Measurements from ENCODE around the gene PPCS.

PPCS gene

GRCh38 chr1:42456010-42456753 is at the start of gene PPCS, which contains the start of gene ZMYND12:
PPCS (plus strand) TSS chr1:42456543; CDS start chr1:42456566, 23 bp downstream.
ZMYND12 (minus strand) TSS chr1:42456022; CDS start chr1:42455997, 25 bp downstream.
- in situ Hi-C loops (cut with HindIII; ENCODE audit: low pct_ligation_motif_present, low pct_unique_long_range_greater_than_20kb, low sequenced_read_pairs): no loop called here
- DNase-seq: peak; percentile 81

GRCh38 chr1:42414551-42415496 is 41.5 kb upstream of the PPCS start:
- DNase-seq: no peak
- in situ Hi-C loops (cut with HindIII; ENCODE audit: low pct_ligation_motif_present, low pct_unique_long_range_greater_than_20kb, low sequenced_read_pairs): no loop called here

DNA sequence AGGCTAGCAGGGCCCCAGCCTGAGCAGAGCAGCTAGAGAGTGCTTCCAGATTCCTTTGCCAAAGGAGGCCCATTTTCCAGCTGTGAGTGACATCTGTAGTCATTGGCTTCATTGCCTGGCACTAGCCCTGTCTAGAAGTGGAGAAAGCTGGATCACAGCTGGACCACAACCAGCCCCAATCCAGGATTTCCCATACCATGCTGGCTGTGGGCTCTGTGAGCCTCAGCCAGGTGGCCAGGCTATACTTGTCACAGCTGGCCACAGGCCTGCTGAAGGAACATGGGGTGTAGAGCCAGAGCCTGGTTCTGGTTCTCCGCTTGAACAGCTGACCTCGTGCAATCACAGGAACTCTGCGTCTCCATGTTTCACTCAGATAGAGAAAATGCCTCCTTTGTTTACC is 39.2 kb upstream of the PPCS start:
- in situ Hi-C loops (cut with HindIII; ENCODE audit: low pct_ligation_motif_present, low pct_unique_long_range_greater_than_20kb, low sequenced_read_pairs): no loop called here
- DNase-seq: no peak

- in situ Hi-C loops (cut with HindIII; ENCODE audit: low pct_ligation_motif_present, low pct_unique_long_range_greater_than_20kb, low sequenced_read_pairs): no loop called here
These were observed 37.8 kb upstream of the PPCS start for GRCh38 chr1:42418516-42418915.

GRCh38 chr1:42419126-42419821 is 37.1 kb upstream of the PPCS start:
- in situ Hi-C loops (cut with HindIII; ENCODE audit: low pct_ligation_motif_present, low pct_unique_long_range_greater_than_20kb, low sequenced_read_pairs): no loop called here
- DNase-seq: no peak

More at GRCh38 chr1:42418516-42418915, 37.8 kb upstream of the PPCS start:
- no peak for DNase-seq

DNA sequence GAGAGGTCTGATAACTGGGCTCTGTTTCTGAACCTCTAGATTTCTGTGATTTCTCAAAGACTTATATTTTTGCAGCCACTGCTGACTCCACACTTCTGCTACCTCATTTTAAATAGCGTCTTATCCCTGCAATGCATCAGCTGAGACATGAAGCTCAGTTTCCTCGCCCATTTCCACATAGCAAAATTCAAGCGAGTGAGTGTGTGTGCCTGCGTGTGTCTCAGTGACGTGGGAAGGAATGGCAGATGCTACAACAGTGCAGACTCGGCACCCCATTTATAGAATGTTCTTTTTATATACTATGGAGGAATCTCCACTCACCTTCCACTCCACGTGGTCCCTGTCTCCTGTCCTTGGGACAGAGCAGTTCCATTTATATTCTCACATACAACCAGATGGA is 36.2 kb upstream of the PPCS start:
- in situ Hi-C loops (cut with HindIII; ENCODE audit: low pct_ligation_motif_present, low pct_unique_long_range_greater_than_20kb, low sequenced_read_pairs): no loop called here
- no peak for DNase-seq

DNA sequence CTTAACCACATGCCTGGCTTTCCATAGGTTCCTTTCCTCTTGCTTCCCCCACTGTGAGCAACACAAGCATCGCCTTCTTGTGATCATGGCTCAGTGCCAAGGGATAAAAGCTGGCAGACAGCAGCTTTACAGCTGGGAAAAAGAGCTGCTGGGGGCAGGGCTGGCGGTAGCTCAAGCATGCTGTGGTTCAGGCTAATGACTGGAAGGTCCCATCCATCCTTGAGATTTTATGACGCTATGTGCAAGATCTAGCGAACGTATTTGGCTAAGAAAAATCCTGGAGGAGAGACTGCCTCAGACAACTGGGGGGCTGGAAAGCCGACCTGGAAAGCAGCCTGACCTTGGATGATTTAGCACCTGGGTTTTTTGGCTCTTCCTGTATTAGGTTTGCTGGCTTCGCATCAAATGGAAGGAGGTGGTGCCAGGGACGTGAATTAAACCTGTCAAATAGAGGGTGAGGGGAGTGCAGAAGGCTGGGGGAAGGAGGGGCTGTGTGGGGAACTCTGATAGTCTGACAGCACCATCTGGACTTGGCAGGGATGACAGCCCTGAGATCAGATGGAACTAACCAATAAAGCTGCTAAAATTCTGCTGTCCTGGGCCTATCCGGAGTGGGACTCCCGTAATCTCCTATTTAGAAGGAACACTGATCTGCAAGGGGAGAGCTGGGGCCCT is 35.3 kb upstream of the PPCS start:
- peak; percentile 65 for DNase-seq
- in situ Hi-C loops (cut with HindIII; ENCODE audit: low pct_ligation_motif_present, low pct_unique_long_range_greater_than_20kb, low sequenced_read_pairs): no loop called here

GRCh38 chr1:42422737-42423136 is 33.6 kb upstream of the PPCS start:
- in situ Hi-C loops (cut with HindIII; ENCODE audit: low pct_ligation_motif_present, low pct_unique_long_range_greater_than_20kb, low sequenced_read_pairs): no loop called here
- DNase-seq: no peak

DNA sequence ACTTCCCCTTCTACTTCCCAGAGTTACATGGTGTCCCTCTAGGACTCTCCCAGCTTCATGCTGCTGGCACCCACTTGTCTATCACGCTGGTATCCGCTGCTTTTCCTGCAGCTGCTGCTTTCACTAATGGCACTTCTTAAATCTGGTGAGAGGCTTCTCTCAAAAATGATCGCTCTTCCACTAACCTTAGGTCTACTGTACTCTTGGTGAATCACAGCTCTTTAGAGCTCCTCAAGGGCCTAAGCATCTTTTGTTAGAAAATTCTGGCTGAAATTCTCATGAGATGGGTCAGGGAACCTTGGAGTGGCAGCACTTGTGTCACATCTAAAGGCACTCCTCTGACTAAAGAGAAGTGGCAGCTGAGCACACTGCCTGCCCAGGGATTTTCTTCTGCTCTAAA is 32.7 kb upstream of the PPCS start:
- no peak for DNase-seq
- in situ Hi-C loops (cut with HindIII; ENCODE audit: low pct_ligation_motif_present, low pct_unique_long_range_greater_than_20kb, low sequenced_read_pairs): no loop called here

GRCh38 chr1:42424201-42424600 is 32.1 kb upstream of the PPCS start:
- in situ Hi-C loops (cut with HindIII; ENCODE audit: low pct_ligation_motif_present, low pct_unique_long_range_greater_than_20kb, low sequenced_read_pairs): no loop called here
- DNase-seq: no peak

DNA sequence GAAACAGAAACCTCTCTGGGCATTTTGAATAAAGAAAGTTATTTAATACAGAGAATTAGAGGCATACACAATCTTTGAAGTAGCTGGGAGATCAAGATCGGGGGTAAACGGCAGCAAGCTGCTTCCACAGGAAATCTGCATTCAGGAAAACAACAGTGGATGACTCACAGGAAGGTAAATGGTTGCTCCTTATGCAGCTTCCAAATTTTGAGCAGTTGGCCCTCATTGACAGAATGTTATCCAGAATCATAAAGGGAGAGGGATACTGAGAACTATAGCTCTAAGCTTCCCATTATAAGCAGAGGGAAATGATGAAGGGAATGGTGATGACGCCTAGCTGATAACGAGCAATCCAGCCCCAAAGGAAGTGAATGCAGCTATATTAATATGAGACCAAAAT is 29.1 kb upstream of the PPCS start:
- DNase-seq: no peak
- in situ Hi-C loops (cut with HindIII; ENCODE audit: low pct_ligation_motif_present, low pct_unique_long_range_greater_than_20kb, low sequenced_read_pairs): no loop called here

GRCh38 chr1:42429603-42430002 is 26.7 kb upstream of the PPCS start:
- no peak for DNase-seq
- in situ Hi-C loops (cut with HindIII; ENCODE audit: low pct_ligation_motif_present, low pct_unique_long_range_greater_than_20kb, low sequenced_read_pairs): no loop called here

GRCh38 chr1:42430286-42431135 is 25.8 kb upstream of the PPCS start:
- DNase-seq: no peak
- in situ Hi-C loops (cut with HindIII; ENCODE audit: low pct_ligation_motif_present, low pct_unique_long_range_greater_than_20kb, low sequenced_read_pairs): no loop called here

GRCh38 chr1:42431514-42431913 is 24.8 kb upstream of the PPCS start:
- DNase-seq: no peak
- in situ Hi-C loops (cut with HindIII; ENCODE audit: low pct_ligation_motif_present, low pct_unique_long_range_greater_than_20kb, low sequenced_read_pairs): no loop called here

GRCh38 chr1:42432714-42433113 is 23.6 kb upstream of the PPCS start:
- in situ Hi-C loops (cut with HindIII; ENCODE audit: low pct_ligation_motif_present, low pct_unique_long_range_greater_than_20kb, low sequenced_read_pairs): no loop called here
- no peak for DNase-seq

- DNase-seq: no peak
- in situ Hi-C loops (cut with HindIII; ENCODE audit: low pct_ligation_motif_present, low pct_unique_long_range_greater_than_20kb, low sequenced_read_pairs): no loop called here
These were observed 23.0 kb upstream of the PPCS start for GRCh38 chr1:42433369-42433768.

DNA sequence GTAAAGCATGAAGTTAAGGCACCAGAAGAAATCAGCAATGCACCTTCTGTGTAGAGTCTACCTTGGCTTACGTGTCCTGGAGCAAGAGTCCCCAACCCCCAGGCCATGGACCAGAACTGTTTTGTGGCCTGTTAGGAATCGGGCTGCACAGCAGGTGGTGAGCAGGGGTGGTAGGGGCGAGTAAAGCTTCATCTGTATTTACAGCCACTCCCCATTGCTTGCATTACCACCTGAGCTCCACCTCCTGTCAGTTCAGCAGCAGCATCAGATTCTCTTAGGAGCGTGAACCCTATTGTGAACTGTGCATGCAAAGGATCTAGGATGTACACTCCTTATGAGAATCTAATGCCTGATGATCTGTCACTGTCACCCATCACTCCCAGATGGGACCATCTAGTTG is 22.0 kb upstream of the PPCS start:
- DNase-seq: no peak
- in situ Hi-C loops (cut with HindIII; ENCODE audit: low pct_ligation_motif_present, low pct_unique_long_range_greater_than_20kb, low sequenced_read_pairs): no loop called here

DNA sequence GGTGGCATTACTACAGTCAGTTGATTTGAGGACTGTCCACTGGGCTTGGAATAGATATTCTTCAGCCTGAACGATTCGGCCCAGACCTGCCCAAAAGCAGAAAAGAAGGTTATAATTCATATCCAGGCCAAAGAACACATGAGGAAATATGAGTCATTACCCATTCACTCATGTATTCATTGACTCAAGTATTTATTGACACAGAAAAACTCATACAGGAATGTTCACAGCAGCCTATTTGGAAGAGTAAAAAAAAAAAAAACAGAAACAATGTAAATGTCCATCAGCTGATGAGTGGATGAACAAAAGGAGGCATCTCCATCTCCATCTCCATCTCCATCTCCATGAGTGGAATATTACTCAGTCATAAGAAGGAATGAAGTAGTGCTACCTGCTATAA is 16.4 kb upstream of the PPCS start:
- in situ Hi-C loops (cut with HindIII; ENCODE audit: low pct_ligation_motif_present, low pct_unique_long_range_greater_than_20kb, low sequenced_read_pairs): no loop called here
- peak; percentile 71 for DNase-seq

All from ACHN (cell line).